K562 (cell line): ENCODE data around the gene FBXO46. TPM values are rescaled to one million over a fixed set of nuclear protein-coding genes. Genes with fewer than 3 reads are reported as not detected.
A peak's percentile ranks its signal among the peaks of the same experiment; 100 is the strongest.

Experiments
- ATAC-seq: fragments of 200-7000 bp; cut with Tn5 transposase; 3 replicates; pipeline ENCODE4 v1.9.1; 2020; ENCODE audit warnings: moderate library complexity
- BruUV-seq: library from RNA; stranded (reverse); fragments of 400-500 nt; replicated peaks from 2 replicates; lab custom pipeline; 2021; lab: Mats Ljungman, UMichigan
- CTCF ChIA-PET: fragments of 300-600 bp; formaldehyde crosslinking; extraction: SDS; loops from one replicate; lab custom pipeline; 2021; ENCODE audit warnings: low intra/inter-chr PET ratio; lab: Yijun Ruan, JAX
- POLR2A ChIA-PET: fragments of 300-600, 350-650 bp; sonication (Branson Sonifier 250); formaldehyde crosslinking; extraction: SDS; loops from one replicate; lab custom pipeline; 2021; ENCODE audit warnings: antibody characterized with exemption, inconsistent platforms; lab: Yijun Ruan, JAX
- DNase-seq, 4 experiments: peaks; one replicate each; pipeline versions ENCODE4 v3.0.0 to v3.0.0-alpha.2; 2011 to 2018; ENCODE audit warnings: low spot score in 3 of 4, mixed read lengths in 3 of 4; ENCODE audit errors: extremely low read depth in 1 of 4
- FAIRE-seq: peaks from 2 replicates; lab custom pipeline; 2011; peaks lifted over from hg19 to GRCh38; lab: Jason Lieb, UNC
- H2AFZ ChIP-seq: 2 replicates; pipeline ENCODE4 v1.6.0; 2011; ENCODE audit warnings: low read depth, low read length, control low read depth, inconsistent platforms
- H3K27ac ChIP-seq: fragments of 200-600 bp; 3 replicates; pipeline ENCODE4 v1.8.0; 2011; ENCODE audit warnings: low read depth, mild to moderate bottlenecking, control low read depth, inconsistent platforms, low read length, moderate library complexity, mixed read lengths; ENCODE audit errors: extremely low read depth
- H3K27me3 ChIP-seq, 2 experiments: fragments of 300-600 bp in 1 of 2; 2 replicates in 1 of 2; 3 replicates in 1 of 2; pipeline versions ENCODE4 v1.6.0 to v1.8.0; 2011; ENCODE audit warnings: inconsistent platforms in 2 of 2, low read length in 2 of 2, mild to moderate bottlenecking in 1 of 2, mixed read lengths in 1 of 2, moderate library complexity in 1 of 2; ENCODE audit not compliant: control insufficient read depth in 2 of 2, insufficient read depth in 2 of 2
- H3K36me3 ChIP-seq: fragments of 300-600 bp; 3 replicates; pipeline ENCODE4 v1.8.0; 2011; ENCODE audit warnings: mild to moderate bottlenecking, low read length, inconsistent platforms; ENCODE audit not compliant: control insufficient read depth, insufficient read depth
- H3K4me1 ChIP-seq, 2 experiments: fragments of 200-600 bp in 1 of 2; replicated peaks in 1 of 2; 2 replicates in 1 of 2; 3 replicates in 1 of 2; pipeline versions ENCODE4 v1.5.1 to v1.8.0; 2011; ENCODE audit warnings: inconsistent platforms in 2 of 2, low read length in 2 of 2, mild to moderate bottlenecking in 1 of 2, mixed read lengths in 1 of 2, moderate library complexity in 1 of 2; ENCODE audit not compliant: control insufficient read depth in 2 of 2, insufficient read depth in 2 of 2
- H3K4me2 ChIP-seq: 2 replicates; pipeline ENCODE4 v1.6.1; 2011; ENCODE audit warnings: low read length, control low read depth, inconsistent platforms, mixed read lengths; ENCODE audit not compliant: insufficient read depth
- H3K4me3 ChIP-seq: fragments of 200-600 bp; sonication (generic), shearing (Covaris generic); 2 replicates; pipeline ENCODE4 v1.5.1; 2016; ENCODE audit warnings: control low read depth, inconsistent platforms
- H3K79me2 ChIP-seq: fragments of 200-600 bp; 3 replicates; pipeline ENCODE4 v1.8.0; 2011; ENCODE audit warnings: low read length, inconsistent platforms; ENCODE audit not compliant: control insufficient read depth, insufficient read depth
- H3K9ac ChIP-seq, 2 experiments: 2 replicates each; pipeline versions ENCODE4 v1.6.0 to v1.6.1; 2011; ENCODE audit warnings: low read depth in 2 of 2, low read length in 2 of 2, control low read depth in 1 of 2, inconsistent platforms in 1 of 2, mild to moderate bottlenecking in 1 of 2, mixed read lengths in 1 of 2; ENCODE audit not compliant: insufficient read depth in 1 of 2
- H3K9me1 ChIP-seq: one replicate; pipeline ENCODE4 v1.6.0; 2011; ENCODE audit warnings: inconsistent platforms, mild to moderate bottlenecking, low read length, moderate library complexity; ENCODE audit not compliant: control insufficient read depth, insufficient read depth
- H3K9me3 ChIP-seq: replicated peaks from 2 replicates; pipeline ENCODE4 v1.5.1; 2011; ENCODE audit warnings: low read depth, low read length, inconsistent platforms; ENCODE audit not compliant: control insufficient read depth, insufficient read depth
- H4K20me1 ChIP-seq: replicated peaks from 2 replicates; pipeline ENCODE4 v1.6.1; 2011; ENCODE audit warnings: low read length, inconsistent platforms, mixed read lengths; ENCODE audit not compliant: control insufficient read depth, insufficient read depth
- ARID3B ChIP-seq: fragments of 250-450 bp; sonication (Bioruptor Pico); IDR thresholded peaks from 2 replicates; pipeline ENCODE4 v1.4.0; 2020; ENCODE audit warnings: borderline replicate concordance
- ELF2 ChIP-seq: fragments of 250-450 bp; sonication (Bioruptor Pico); IDR thresholded peaks from 2 replicates; pipeline ENCODE4 v1.5.0; 2021; ENCODE audit warnings: mild to moderate bottlenecking
- KAT2B ChIP-seq: IDR thresholded peaks from one replicate; pipeline ENCODE4 v1.6.1; 2012; ENCODE audit warnings: low read depth, mild to moderate bottlenecking, control low read depth, inconsistent platforms, low read length, moderate library complexity
- NFATC3 ChIP-seq: fragments of 450-650 bp; IDR thresholded peaks from 2 replicates; pipeline ENCODE4 v1.6.1; 2017; ENCODE audit warnings: mild to moderate bottlenecking
- PML ChIP-seq: IDR thresholded peaks from 2 replicates; pipeline ENCODE4 v1.6.1; 2012; ENCODE audit warnings: low read length, inconsistent platforms
- RBM39 ChIP-seq: fragments of 200-400 bp; formaldehyde crosslinking; optimal IDR thresholded peaks from 2 replicates; pipeline ENCODE3; 2018; ENCODE audit warnings: low read depth, low read length
- SNRNP70 ChIP-seq: fragments of 200-400 bp; formaldehyde crosslinking; optimal IDR thresholded peaks from 2 replicates; pipeline ENCODE3; 2017; ENCODE audit warnings: low read depth, low read length
- STAG1 ChIP-seq: sonication (generic); formaldehyde crosslinking; IDR thresholded peaks from 2 replicates; pipeline ENCODE4 v1.5.0; 2020; ENCODE audit warnings: missing genetic modification reagents, borderline replicate concordance
- ZFPM2 ChIP-seq: fragments of 250-450 bp; sonication (Bioruptor Pico); IDR thresholded peaks from 2 replicates; pipeline ENCODE4 v1.5.1; 2022; ENCODE audit warnings: mild to moderate bottlenecking
- ZNF79 ChIP-seq: fragments of 250-450 bp; sonication (Bioruptor Pico); IDR thresholded peaks from 2 replicates; pipeline ENCODE4 v1.4.0; 2020; ENCODE audit warnings: low read depth, mild to moderate bottlenecking, moderate library complexity
- WGBS: fragments of 100-300 bp; shearing (Covaris generic); methylation state at CpG from one replicate; pipeline ENCODE4 v1.1.6; 2016; ENCODE audit warnings: low coverage, mixed read lengths; ENCODE audit not compliant: insufficient coverage; ENCODE audit errors: missing lambda C conversion rate; 5-methylcytosine and 5-hydroxymethylcytosine counted together
- in situ Hi-C: fragments of 300-500 bp; cut with MboI; formaldehyde crosslinking; loops from 4 replicates; pipeline ENCODE4 v1.15.0; 2018; ENCODE audit warnings: inconsistent platforms, mixed read lengths
- intact Hi-C: fragments of 100-400 bp; cut with micrococcal nuclease; formaldehyde crosslinking; loops from 2 replicates; pipeline ENCODE4 v1.14.2; 2022
- polyA plus RNA-seq, 8 experiments: library from polyadenylated mRNA; depleted of rRNA in 4 of 8; stranded (reverse) in 5 of 8; unstranded in 3 of 8; fragments of >200 nt; fragmentation: Nextera tagmentation in 2 of 8; fragmentation: Illumina TruSeq in 1 of 8; extraction: Ambion mirVana in 2 of 8; extraction: Trizol in 1 of 8; gene quantifications; 2 replicates each; pipeline versions ENCODE4 v1.2.1 to v1.2.3, GENCODE V29; 2011 to 2014; ENCODE audit warnings: inconsistent platforms in 1 of 8, missing spikeins in 1 of 8
- total RNA-seq, 7 experiments: library from RNA; depleted of rRNA in 6 of 7; stranded (reverse); fragments of >200 nt in 6 of 7; fragmentation: Illumina TruSeq in 2 of 7; extraction: Trizol in 2 of 7; gene quantifications; 2 replicates each; pipeline versions ENCODE4 v1.2.1 to v1.2.3, GENCODE V29; 2011 to 2021; ENCODE audit warnings: low replicate concordance in 1 of 7

The FBXO46 gene
- total and polyA plus RNA-seq, 9 of the 15 experiments (the other 6 are each of a cell fraction or from before 2014, with no cell fraction given) = 1.5 to 36.1 (median 7.3) TPM

- TF ChIP-seq STAG1 (CRISPR knock-in tag) = no peak
Observed at GRCh38 chr19:45745606-45746005, 14.9 kb upstream of the FBXO46 start (continued).

- DNase-seq (no peak), FAIRE-seq (no peak), ATAC-seq (no peak)
- H3K36me3 ChIP-seq = no peaks in the 10 kb centered on the region
- 37% methylated on average over 4 of the region's 4 CpGs for WGBS
- intact Hi-C loops = no loop called here
- H3K4me1 ChIP-seq = peaks cover 0 to 10% of the 10 kb centered on the region in 2 experiments; a peak in 3 of 5 replicates
- POLR2A ChIA-PET = interaction anchor here (1.2 kb wide), 1 partner anchor 26 kb away, joined by 4 read pairs; the partner anchor contains the start of gene SIX5
- no TSS peak for BruUV-seq
- H3K9me1 ChIP-seq = no peaks in the 10 kb centered on the region
- no peak overlapping the region for H3K4me3 ChIP-seq
- H3K79me2 ChIP-seq = no peaks in the 10 kb centered on the region
- in situ Hi-C loops = no loop called here
- H3K27ac ChIP-seq = no peak overlapping the region
- CTCF ChIA-PET = no interaction called here
- H3K9ac ChIP-seq = no peak overlapping the region; a peak in 1 of 4 replicates
- no peaks in the 10 kb centered on the region for H3K9me3 ChIP-seq
- no peak overlapping the region for H3K4me2 ChIP-seq
- H3K27me3 ChIP-seq = no peaks in the 10 kb centered on the region
- no peaks in the 10 kb centered on the region for H4K20me1 ChIP-seq
- H2AFZ ChIP-seq = peak overlapping the region; percentile 40; the same call in 1 of the 2 replicates
- TF ChIP-seq ZNF79 (CRISPR knock-in tag) = no peak
- TF ChIP-seq SNRNP70 = no peak
- no peak for TF ChIP-seq ZFPM2
- no peak for TF ChIP-seq NFATC3
- TF ChIP-seq RBM39 = no peak
- no peak for TF ChIP-seq PML
- TF ChIP-seq ELF2 (CRISPR knock-in tag) = no peak
- no peak for TF ChIP-seq KAT2B
- no peak for TF ChIP-seq ARID3B (CRISPR knock-in tag)
Observed at GRCh38 chr19:45742969-45743368, 12.3 kb upstream of the FBXO46 start.
